Activated CD8-positive, alpha-beta T cell treated with anti-CD3 and anti-CD28 coated beads for 36 hours (primary cell): ENCODE results near the gene VPS13D. TPM values are rescaled to one million over a fixed set of nuclear protein-coding genes. Genes with fewer than 3 reads are reported as not detected.

Experiments used
- ATAC-seq: fragments of 200-7000 bp; cut with Tn5 transposase; one replicate; pipeline ENCODE4 v1.10.0; 2021; ENCODE audit warnings: mild to moderate bottlenecking, moderate library complexity
- CTCF ChIA-PET: fragments of 350-600 bp; sonication (Branson Sonifier 250); formaldehyde crosslinking; loops from one replicate; lab custom pipeline; 2021; ENCODE audit warnings: antibody characterized with exemption; lab: Charles Lee
- POLR2A ChIA-PET: fragments of 350-600 bp; sonication (Branson Sonifier 250); formaldehyde crosslinking; loops from one replicate; lab custom pipeline; 2021; ENCODE audit warnings: antibody characterized with exemption; lab: Charles Lee
- DNase-seq: peaks from one replicate; pipeline ENCODE4 v3.0.0-alpha.2; 2020
- H3K27ac Mint-ChIP-seq: one replicate; pipeline ENCODE4 v1.8.0; 2021; ENCODE audit warnings: mild to moderate bottlenecking, mixed read lengths
- H3K27me3 Mint-ChIP-seq: one replicate; pipeline ENCODE4 v1.8.0; 2021; ENCODE audit warnings: mixed read lengths
- H3K36me3 Mint-ChIP-seq: one replicate; pipeline ENCODE4 v1.8.0; 2021; ENCODE audit warnings: low read depth, mixed read lengths
- H3K4me1 Mint-ChIP-seq: one replicate; pipeline ENCODE4 v1.8.0; 2021; ENCODE audit warnings: low read depth, mixed read lengths
- H3K4me3 Mint-ChIP-seq: one replicate; pipeline ENCODE4 v1.8.0; 2021; ENCODE audit warnings: mild to moderate bottlenecking, moderate library complexity, mixed read lengths
- H3K9me3 Mint-ChIP-seq: one replicate; pipeline ENCODE4 v1.8.0; 2021; ENCODE audit warnings: mixed read lengths
- intact Hi-C: fragments of 100-400 bp; cut with micrococcal nuclease; formaldehyde crosslinking; loops from one replicate; pipeline ENCODE4 v1.10.0; 2022
- total RNA-seq, 2 experiments: library from RNA; stranded (reverse); gene quantifications; one replicate each; pipeline ENCODE4 v1.2.3, GENCODE V29; 2021
- TF ChIP-seq, protein P1 (sequence below): fragments of 200-600 bp; IDR thresholded peaks from one replicate; pipeline ENCODE4 v1.8.0; 2022; ENCODE audit warnings: antibody characterized with exemption, mild to moderate bottlenecking

VPS13D gene
- total RNA-seq, 2 experiments from 2014 or later: 28.1 to 30.7 TPM

DNA sequence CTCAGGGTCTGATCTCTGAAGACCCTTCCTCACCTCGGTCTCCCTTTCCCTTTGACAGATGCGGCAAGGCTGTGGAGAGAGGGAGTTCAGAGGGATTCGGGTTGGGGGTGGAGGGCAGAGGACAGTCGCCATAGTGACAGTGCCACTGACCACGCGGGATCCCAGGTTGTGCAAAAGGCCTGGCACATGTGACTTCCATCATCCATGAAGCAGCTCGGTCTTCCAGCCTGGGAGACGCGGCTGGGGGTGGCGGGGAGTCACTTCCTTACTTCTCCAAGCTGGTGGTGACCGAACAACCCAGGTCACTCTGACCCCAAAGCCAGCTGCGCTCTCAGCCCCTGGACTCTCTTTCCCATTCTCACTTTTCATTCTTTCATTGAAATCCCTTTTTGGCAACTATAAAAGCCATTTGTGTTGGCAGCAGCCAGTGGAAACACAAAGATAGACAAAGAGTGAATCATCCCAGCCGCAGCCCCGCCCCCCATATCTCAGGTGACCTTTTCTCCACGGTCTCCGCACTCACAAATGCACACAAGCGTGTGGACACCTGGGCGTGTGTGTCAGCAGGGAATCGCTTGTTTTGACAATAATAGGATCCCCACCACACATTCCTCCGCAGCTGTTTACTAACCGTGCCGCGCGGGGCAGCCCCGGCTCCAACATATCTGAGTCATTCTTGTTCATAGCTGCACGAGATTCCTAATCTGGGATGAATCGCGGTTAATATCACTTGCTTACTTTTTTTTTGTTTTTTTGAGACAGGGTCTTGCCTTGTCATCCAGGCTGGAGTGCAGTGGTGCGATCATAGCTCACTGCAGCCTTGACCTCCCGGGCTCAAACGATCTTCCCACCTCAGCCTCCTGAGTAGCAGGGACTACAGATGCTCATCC lies 319.9 kb downstream of the VPS13D start:
- Mint-ChIP-seq H3K4me3 (no peak overlapping the region), H3K4me1 (peaks cover 12% of the 10 kb centered on the region), H3K9me3 (peaks cover 3% of the 10 kb centered on the region), H3K27me3 (peaks cover 1% of the 10 kb centered on the region), H3K27ac (peak overlapping the region; percentile 48), H3K36me3 (no peaks in the 10 kb centered on the region)
- intact Hi-C loops: no loop called here
- ChIA-PET CTCF (no interaction called here), POLR2A (no interaction called here)
- ATAC-seq (peak; percentile 31), DNase-seq (peak; percentile 53)
- TF ChIP-seq, protein P1, sequence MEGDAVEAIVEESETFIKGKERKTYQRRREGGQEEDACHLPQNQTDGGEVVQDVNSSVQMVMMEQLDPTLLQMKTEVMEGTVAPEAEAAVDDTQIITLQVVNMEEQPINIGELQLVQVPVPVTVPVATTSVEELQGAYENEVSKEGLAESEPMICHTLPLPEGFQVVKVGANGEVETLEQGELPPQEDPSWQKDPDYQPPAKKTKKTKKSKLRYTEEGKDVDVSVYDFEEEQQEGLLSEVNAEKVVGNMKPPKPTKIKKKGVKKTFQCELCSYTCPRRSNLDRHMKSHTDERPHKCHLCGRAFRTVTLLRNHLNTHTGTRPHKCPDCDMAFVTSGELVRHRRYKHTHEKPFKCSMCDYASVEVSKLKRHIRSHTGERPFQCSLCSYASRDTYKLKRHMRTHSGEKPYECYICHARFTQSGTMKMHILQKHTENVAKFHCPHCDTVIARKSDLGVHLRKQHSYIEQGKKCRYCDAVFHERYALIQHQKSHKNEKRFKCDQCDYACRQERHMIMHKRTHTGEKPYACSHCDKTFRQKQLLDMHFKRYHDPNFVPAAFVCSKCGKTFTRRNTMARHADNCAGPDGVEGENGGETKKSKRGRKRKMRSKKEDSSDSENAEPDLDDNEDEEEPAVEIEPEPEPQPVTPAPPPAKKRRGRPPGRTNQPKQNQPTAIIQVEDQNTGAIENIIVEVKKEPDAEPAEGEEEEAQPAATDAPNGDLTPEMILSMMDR: no peak

DNA sequence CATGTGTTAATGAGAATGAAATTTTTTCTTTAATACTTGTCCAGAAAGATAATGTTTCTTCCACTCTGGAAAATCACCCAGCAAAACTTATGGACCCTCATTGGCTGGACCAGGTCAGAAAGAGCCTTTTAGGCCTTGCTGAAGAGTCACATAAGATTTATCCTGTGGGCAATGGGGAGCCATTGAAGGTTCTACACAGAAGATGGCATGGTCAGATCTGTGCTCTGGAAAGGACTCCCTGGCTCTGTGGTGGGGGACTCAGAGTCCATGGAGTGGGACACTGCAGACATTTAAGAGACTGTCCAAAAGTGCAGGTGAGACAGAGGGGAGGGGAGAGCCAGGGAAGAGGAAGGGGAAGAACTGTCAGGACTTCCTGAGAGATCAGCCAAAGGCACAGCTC lies 321.8 kb downstream of the VPS13D start:
- CTCF ChIA-PET: no interaction called here
- H3K27me3 Mint-ChIP-seq: no peaks in the 10 kb centered on the region
- H3K9me3 Mint-ChIP-seq: peaks cover 3% of the 10 kb centered on the region
- no peak overlapping the region for H3K27ac Mint-ChIP-seq
- POLR2A ChIA-PET: no interaction called here
- DNase-seq (no peak), ATAC-seq (no peak)
- intact Hi-C loops: no loop called here
- H3K36me3 Mint-ChIP-seq: no peaks in the 10 kb centered on the region
- no peak overlapping the region for H3K4me3 Mint-ChIP-seq
- peaks cover 8% of the 10 kb centered on the region for H3K4me1 Mint-ChIP-seq
- TF ChIP-seq, protein P1: no peak

DNA sequence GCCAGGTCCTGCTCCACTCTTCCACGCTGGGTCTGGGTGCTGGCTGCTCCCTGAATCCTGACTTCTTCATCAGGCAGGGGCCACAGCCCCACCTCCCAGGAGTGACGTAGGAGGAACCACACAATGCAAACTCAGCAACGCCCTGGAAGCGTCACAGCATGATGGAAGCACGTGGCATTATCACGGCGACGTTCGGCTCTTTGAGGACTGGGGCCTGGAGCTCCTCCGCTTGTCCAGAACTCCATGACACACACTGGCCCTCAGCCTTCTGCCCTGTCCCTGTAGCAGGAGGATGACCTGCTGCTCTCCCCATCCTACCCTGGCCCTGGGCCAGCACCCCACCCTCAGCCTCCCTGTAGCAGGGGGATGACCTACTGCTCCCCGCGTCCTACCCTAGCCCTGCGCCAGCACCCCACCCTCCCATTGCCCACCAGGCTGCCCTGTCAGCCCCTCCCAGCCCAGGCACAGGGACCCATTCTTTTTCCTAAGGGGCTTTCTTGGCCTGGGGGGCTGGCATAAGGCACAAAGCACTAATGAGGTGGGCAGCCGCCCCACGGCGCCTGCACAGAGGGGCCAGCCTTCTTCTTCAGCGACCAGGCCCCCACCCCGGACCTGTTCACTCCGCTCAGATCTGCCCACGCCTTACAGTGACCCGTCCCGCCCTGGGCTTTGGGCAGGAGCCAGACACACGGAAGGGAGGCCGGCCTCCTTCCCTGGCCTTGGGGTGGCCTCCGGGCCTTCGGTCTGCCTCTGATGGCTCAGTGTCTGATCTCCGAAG lies 322.5 kb downstream of the VPS13D start:
- Mint-ChIP-seq H3K4me3 (no peak overlapping the region), H3K9me3 (peaks cover 3% of the 10 kb centered on the region), H3K27ac (no peak overlapping the region), H3K4me1 (peaks cover 8% of the 10 kb centered on the region), H3K27me3 (no peaks in the 10 kb centered on the region), H3K36me3 (no peaks in the 10 kb centered on the region)
- CTCF ChIA-PET: no interaction called here
- POLR2A ChIA-PET: no interaction called here
- DNase-seq (no peak), ATAC-seq (no peak)
- intact Hi-C loops: no loop called here
- TF ChIP-seq, protein P1: no peak

DNA sequence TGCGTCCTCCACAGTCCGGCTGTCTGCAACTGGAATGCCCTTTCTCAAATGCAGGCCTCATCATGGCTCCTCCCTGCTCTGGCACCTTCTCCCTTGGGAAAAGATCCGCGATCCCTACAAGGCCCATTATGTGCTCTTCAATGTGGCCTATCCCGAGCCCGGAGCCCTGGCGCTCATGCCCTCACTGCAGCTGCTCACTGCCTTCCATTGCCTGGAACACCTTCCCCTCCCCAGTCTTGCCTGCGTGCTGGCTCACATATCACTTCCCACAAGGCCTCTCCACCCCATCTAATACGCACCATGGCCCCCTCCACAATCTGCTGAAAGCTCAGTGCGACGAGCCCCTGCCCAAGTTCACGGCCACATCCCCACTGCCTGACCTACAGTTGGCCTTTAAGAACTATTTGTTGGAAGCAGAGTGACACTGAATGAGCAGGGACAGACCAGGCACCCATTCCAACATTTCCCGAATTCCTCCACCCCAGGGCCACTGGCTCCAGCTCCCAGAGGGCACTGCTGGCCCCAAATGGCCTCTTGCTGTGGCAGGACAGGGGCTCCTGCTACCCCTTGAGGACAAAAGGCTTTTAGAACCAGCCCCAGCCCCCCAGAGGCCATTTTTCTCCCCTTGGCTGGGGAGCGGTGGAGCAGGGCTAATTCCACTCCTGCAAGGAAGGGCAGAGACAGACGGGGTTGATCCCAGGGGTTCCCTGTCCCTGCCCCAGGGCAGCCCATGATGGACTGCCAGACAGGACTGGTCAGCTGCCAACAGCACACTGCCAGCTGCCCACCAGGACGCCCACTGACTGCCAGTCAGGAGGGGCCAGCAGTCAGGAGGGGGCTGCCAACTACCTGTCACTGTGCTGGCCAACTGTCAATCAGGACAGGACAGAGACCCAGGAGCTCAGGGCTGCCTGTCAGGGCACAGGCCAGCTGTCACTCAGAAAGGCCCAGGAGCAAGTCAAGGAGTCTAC lies 323.4 kb downstream of the VPS13D start:
- ATAC-seq (no peak), DNase-seq (no peak)
- peaks cover 8% of the 10 kb centered on the region for H3K4me1 Mint-ChIP-seq
- H3K27me3 Mint-ChIP-seq: no peaks in the 10 kb centered on the region
- peaks cover 3% of the 10 kb centered on the region for H3K9me3 Mint-ChIP-seq
- TF ChIP-seq, protein P1: no peak
- no peak overlapping the region for H3K27ac Mint-ChIP-seq
- no peaks in the 10 kb centered on the region for H3K36me3 Mint-ChIP-seq
- intact Hi-C loops: no loop called here
- H3K4me3 Mint-ChIP-seq: no peak overlapping the region
- ChIA-PET CTCF (no interaction called here), POLR2A (no interaction called here)
